GM19238 (cell line): ENCODE data around the gene FASTKD2.
"Not testable (repeated sequence)": the region's sequence is repeated elsewhere in the genome, so short reads cannot be mapped to it uniquely, and the experiment has no call there.

Experiments
- DNase-seq: peaks from one replicate; pipeline ENCODE4 v3.0.0; 2011; ENCODE audit warnings: low spot score; ENCODE audit not compliant: insufficient read length

Gene FASTKD2

DNA sequence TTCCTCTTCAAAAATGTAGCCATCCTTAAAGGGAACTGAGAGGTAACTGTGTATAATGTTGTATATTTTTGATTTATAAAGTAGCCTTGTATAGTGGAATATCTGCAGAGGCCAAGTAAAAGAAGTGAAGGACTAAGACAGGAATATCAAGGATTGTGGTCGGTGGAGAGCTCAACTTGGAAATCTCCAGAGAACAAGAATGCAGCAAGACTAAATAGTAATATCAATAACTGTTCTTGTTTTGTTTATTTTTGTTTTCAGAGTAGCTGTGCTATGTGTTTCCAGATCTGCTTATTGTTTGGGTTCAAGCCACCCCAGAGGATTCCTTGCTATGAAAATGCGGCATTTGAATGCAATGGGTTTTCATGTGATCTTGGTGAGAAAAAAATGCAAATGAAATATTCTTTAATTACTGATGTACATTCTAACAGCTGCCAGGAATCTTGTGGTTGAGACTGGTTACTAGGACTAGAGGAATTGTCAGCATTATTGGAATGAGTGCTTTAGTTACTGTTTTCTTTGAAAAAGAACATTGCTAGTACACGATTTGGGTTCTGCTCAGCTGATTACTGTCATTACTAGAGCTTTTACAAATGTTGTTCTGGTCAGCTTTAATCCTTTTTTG, 25.0 kb downstream of the FASTKD2 start:
- no peak for DNase-seq

DNA sequence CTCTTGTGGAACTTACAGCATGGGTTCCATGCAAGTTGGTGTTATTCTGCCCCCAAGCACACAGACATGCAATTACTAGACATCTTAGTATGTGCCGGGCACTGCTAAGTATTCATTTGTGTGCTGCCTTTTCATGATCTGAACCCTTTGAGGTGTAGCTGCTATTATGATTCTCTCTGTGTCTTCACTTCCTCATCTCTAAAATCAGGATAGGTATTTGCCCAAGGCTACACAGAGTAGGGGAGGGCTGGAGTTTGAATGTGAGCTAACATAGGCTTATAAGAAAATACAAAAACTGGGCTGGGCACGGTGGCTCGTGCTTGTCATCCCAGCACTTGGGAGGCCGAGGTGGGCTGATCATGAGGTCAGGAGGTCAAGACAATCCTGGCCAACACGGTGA, 27.2 kb downstream of the FASTKD2 start:
- DNase-seq = no peak

- DNase-seq = no peak
Measured at GRCh38 chr2:206797376-206797775, 32.0 kb downstream of the FASTKD2 start.

DNA sequence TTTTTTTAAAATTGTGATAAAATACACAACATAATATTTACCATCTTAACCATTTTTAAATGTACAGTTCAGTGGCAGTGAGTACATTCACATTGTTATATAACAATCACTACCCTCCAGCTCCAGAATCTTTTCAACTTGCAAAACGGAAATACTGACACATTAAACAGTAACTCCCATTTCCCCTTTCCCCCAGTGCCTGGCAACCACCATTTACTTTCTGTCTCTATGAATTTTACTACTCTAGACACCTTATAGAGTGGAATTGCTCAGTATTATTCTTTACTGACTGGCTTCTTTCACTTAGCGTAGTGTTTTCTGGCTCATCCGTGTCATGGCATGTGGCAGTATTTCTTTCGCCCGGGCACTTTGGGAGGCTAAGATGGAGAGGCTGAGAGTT, 32.6 kb downstream of the FASTKD2 start:
- DNase-seq = no peak

DNA sequence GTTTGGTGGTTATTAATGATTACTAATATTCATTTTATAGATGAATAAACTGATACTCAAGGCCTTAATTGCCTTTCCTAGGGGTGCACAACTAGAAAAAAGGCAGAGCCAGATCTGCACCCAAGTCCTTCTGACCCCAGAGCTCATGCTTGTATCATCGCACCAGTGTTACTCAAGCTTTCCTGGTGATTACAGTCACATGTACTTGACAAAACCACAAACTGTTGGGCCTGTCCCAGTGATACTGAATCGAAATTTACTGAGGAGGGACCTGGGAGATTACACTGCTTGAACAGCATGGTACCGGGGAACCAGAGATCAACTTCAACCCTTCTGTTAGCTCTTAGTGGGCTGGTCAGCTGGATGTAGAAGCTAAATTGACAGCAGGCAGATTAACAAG, 33.7 kb downstream of the FASTKD2 start:
- no peak for DNase-seq

DNA sequence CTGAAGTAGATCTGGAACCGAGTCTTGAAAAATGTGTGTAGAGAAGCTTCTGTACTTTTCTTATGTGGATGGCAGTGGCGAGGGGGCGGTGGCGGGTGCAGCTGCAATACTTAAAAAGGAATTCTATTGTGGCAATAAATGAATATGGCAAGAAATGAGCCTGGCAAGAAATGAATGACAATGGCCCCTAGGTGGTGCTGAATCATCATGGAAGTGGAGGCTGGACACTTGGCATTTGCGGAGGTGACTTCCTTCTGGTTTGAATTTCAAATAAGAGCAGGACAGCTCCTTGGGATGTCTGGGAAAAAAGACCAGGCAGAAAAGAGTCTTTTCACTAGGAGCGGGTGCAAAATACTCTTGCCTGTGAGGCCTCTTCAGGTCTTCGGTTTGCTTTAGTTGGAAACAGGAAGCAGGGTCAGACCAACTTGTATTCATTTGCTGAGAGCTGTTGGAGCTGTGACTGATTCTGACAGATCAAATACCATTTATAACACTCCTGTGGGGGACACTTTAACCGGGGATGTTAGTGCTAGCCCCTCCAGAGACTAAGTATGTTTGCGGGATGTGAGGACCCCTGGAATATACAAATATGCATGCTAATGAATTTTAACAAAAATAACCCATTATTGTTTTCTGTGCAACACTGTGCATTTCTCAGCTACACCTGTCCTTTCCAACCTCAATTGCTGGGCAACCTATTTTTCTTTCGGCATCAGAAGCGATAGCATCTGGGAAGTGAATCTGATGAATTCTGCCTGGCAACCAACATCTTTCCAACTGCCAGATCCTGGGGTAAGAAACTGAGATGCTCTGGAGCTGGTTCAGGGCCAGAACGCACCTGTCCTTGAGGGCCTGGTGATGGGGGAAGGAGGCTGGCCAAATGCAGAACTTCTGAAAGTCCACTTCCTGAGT, 35.4 kb downstream of the FASTKD2 start:
- peak; percentile 16 for DNase-seq

- DNase-seq = no peak
Measured at GRCh38 chr2:206801418-206802189, 36.2 kb downstream of the FASTKD2 start.

DNA sequence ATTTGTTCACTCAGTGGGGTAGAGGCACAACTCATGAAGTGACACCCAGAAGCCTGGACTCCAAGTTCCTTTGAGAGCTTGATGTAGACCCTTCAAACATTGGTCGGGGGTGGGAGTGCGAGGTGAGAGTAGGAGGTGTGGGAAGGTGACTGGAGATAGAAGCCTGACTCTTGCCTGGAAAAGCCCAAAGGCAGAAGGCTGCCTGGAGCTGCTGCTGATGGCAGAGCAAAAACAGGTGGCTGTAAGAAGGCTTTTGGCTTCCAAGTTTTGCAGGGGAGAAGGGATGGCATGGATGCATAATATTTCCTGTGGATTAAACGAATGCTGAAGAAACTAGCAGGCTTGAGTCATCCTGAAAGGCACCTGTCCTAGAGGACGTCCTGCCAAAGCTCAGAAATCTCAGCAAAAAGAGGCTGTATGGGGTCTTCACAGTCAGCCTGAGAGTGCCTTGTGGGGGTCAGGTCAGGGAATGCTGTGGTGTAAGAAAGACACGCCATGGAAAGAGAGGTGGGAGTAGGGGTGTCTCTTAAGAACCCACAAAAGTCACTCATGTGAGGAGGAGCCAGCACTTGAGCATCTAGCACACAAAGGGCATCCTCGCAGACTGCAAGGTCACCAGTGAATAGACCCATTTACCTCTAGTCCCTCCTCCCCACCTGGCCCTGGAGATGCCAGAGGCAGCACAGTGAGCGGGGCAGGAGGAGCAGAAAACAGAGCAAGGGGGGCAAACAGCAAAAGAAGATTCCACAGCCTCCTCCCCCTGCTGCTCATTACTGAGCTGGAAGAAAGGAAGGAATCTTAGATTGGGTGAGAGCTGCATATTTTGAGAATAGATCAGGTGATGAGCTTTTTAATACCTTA, 37.5 kb downstream of the FASTKD2 start:
- DNase-seq = no peak

DNA sequence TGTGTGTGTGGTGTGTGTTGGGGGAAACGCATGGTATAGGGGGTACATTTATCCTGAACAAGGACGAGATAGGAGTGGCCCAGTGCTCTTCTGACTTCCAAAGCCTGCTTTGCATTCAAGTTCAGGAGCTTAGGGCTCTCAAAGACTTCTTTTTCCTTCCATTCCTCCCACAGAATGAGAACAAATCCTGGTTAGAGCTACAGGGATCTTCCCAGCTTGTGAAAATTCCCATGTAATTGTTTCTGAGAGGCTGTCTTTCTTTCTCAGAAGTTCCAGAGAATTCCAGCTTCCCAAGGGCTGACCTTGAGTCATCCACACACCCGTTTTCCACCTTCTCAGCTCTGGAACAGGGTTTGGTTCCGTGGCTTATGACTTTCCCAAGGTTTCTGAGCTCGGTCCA, 38.9 kb downstream of the FASTKD2 start:
- DNase-seq = no peak

GRCh38 chr2:206805887-206806607, 40.6 kb downstream of the FASTKD2 start:
- DNase-seq = no peak

DNA sequence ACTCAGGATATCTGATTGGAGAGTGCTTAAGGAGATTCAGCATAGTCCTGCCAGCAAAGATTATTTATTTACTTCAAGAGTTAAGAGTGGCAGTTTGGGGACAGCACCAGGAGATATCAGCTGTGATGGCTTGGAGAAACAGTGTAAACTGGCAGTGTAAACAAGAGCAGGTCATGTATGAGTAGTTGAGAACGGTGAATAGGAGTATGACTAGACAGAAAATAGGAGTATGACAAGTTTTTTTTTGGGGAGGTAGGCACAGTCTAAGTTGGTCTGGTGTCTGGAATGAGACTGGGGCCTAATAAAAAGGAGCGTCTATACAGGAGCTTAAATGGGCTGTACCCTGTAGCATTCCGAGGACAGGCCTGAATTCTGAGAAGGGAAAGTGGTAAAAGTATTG, 42.2 kb downstream of the FASTKD2 start:
- not testable (repeated sequence) for DNase-seq

DNA sequence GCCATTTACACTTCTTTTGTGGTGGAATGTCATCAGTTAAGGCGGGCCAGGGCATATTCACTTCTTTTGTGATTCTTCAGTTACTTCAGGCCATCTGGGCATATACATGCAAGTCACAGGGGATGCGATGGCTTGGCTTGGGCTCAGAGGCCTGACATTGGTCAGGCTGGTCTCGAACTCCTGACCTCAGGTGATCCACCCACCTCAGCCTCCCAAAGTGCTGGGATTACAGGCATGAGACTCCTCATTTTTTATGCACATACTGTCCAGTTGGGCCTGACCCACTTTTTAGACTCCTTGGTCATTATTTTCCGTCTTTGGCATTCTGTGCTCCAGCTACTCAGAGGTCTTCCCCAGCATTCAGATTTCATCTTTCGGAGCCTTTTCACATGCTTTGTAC, 47.1 kb downstream of the FASTKD2 start:
- DNase-seq = not testable (repeated sequence)

- DNase-seq = no peak
Measured at GRCh38 chr2:206814498-206814897, 49.1 kb downstream of the FASTKD2 start.

GRCh38 chr2:206820807-206821206, 55.4 kb downstream of the FASTKD2 start:
- DNase-seq = no peak

GRCh38 chr2:206823178-206823577, 57.8 kb downstream of the FASTKD2 start:
- DNase-seq = no peak

DNA sequence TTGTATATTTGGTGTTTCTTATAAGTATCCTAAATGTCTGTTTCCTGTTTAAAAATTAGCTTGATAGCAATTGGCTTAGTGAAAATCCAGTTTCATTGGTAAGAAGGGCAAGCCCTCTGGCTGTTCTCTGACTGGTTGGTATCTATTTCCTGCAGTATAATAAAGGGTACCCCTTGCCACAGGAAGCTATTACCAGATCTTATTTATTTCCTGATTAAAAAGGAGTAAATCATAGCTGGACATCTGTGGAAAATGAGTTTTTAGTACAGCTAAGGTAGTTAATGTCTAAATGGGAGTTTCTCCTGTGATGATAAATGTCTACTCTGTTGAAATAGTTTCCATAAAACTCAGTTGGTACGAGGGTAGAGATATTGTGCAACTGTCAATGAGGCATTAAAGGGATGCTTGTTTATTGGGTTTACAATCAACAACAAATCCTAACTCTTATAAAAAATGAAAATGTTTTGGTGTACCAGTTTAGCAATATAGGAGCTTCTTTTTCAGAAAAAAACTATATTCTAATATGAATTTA, 58.7 kb downstream of the FASTKD2 start:
- DNase-seq = no peak

GRCh38 chr2:206824993-206825392, 59.6 kb downstream of the FASTKD2 start:
- DNase-seq = no peak

DNA sequence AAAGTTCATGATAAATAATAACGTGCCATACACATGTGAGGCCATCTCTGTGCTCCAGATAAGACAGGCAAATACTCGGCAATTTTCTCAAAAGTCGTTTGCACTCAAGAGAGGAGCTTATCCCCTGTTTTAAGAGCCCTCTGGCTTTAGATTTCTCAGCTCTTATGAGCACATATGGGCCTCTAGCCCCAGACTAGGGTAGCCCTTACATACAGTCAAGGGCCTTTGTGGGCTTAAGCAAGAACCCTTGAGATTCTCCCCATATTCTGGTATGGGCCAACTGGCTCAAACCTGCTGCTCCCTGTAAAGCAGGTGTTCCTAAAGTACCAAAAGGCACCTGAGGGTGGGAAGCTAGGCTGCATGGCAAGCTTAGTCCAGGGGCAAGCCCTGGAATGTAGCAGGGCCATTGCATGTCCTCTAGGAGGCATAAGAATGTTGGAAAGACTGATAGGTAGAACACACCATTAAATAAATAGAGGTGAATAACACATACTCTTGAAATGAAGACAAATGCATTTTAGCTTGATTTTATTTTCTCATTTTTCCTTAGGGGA, 66.1 kb downstream of the FASTKD2 start:
- DNase-seq = no peak

DNA sequence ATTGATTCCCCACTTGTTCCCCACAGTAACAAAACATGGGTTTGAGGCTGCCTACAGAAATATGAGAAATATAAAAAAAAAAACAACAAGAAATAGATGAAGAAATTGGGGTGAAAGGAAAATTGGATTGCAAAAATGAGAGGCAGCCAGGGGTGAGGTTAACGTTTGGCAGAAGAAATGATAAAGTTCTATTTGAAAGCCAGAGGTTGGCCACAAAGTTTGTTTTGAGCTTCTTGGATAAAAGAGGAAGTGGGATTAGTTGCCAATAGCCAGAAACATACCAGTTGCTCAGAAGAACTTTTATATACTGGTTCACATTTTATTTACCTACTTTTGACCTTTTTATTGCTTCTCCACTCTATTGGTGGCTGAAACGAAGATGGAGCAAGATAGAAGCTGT, 67.5 kb downstream of the FASTKD2 start:
- no peak for DNase-seq

GRCh38 chr2:206833291-206833690, 67.9 kb downstream of the FASTKD2 start:
- no peak for DNase-seq
